Stimulated activated effector memory CD8-positive, alpha-beta T cell treated with anti-CD3 and anti-CD28 coated beads, Interleukin-12 subunit alpha, Interleukin-12 subunit beta, amount 100 ng/mL, for 72 hours (primary cell): ENCODE results near the gene MSH6.

ENCODE experiments used
- ATAC-seq: fragments of 150-1000 bp; cut with Tn5 transposase; 2 replicates; pipeline ENCODE4 v1.10.0; 2021
- DNase-seq, 2 donors: peaks; one replicate each; pipeline ENCODE4 v3.0.0; 2021 to 2022; ENCODE audit warnings: low spot score in 2 of 2
- H3K27ac Mint-ChIP-seq: one replicate; pipeline ENCODE4 v1.8.0; 2022; ENCODE audit warnings: mild to moderate bottlenecking, mixed read lengths
- H3K36me3 Mint-ChIP-seq: one replicate; pipeline ENCODE4 v1.8.0; 2022; ENCODE audit warnings: mild to moderate bottlenecking, mixed read lengths
- H3K4me1 Mint-ChIP-seq: one replicate; pipeline ENCODE4 v1.8.0; 2022; ENCODE audit warnings: mixed read lengths
- H3K4me3 Mint-ChIP-seq: one replicate; pipeline ENCODE4 v1.8.0; 2022; ENCODE audit warnings: mild to moderate bottlenecking, mixed read lengths
- H3K9me3 Mint-ChIP-seq: one replicate; pipeline ENCODE4 v1.8.0; 2022; ENCODE audit warnings: mixed read lengths

Gene MSH6

DNA sequence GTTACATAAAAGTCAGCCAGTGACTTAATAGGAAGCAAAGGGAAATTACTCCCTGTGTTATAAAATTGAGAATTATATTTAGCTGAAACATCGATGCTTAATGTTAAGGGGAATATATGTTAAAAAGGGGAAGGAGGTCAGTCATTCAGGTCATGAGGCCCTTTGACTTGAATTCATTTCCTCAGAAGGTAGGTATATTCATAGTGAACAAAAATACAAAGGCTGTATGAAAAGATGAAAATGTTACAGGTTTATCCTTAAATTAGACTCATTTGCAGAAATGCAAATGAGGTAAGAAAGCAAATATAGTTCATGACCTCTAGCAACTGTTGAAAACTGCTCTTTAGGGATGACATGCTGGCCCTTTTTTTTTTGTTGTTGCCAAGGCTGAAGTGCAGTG lies 20.8 kb downstream of the MSH6 start:
- Mint-ChIP-seq H3K9me3 (peaks cover 6% of the 10 kb centered on the region), H3K4me3 (no peak overlapping the region), H3K27ac (no peak overlapping the region), H3K36me3 (peaks cover 100% of the 10 kb centered on the region), H3K4me1 (peaks cover 4% of the 10 kb centered on the region)
- DNase-seq (no peak), ATAC-seq (peak; percentile 34)

GRCh38 chr2:47805850-47806249 lies 22.9 kb downstream of the MSH6 start:
- ATAC-seq: no peak
- Mint-ChIP-seq H3K27ac (no peak overlapping the region), H3K4me1 (peaks cover 4% of the 10 kb centered on the region), H3K36me3 (peaks cover 100% of the 10 kb centered on the region), H3K4me3 (no peak overlapping the region), H3K9me3 (peaks cover 6% of the 10 kb centered on the region)
- DNase-seq: no peak

GRCh38 chr2:47808614-47809013 lies 25.7 kb downstream of the MSH6 start:
- peaks cover 100% of the 10 kb centered on the region for H3K36me3 Mint-ChIP-seq
- H3K9me3 Mint-ChIP-seq: no peaks in the 10 kb centered on the region
- DNase-seq (no peak), ATAC-seq (no peak)
- no peaks in the 10 kb centered on the region for H3K4me1 Mint-ChIP-seq
- H3K27ac Mint-ChIP-seq: peak overlapping the region; percentile 77
- no peak overlapping the region for H3K4me3 Mint-ChIP-seq

GRCh38 chr2:47809903-47810302 lies 27.0 kb downstream of the MSH6 start:
- Mint-ChIP-seq H3K4me1 (no peaks in the 10 kb centered on the region), H3K36me3 (peaks cover 100% of the 10 kb centered on the region), H3K4me3 (no peak overlapping the region), H3K9me3 (no peaks in the 10 kb centered on the region), H3K27ac (no peak overlapping the region)
- DNase-seq (no peak), ATAC-seq (no peak)

GRCh38 chr2:47810850-47811249 lies 27.9 kb downstream of the MSH6 start:
- Mint-ChIP-seq H3K27ac (peak overlapping the region; percentile 32), H3K4me3 (no peak overlapping the region), H3K4me1 (no peaks in the 10 kb centered on the region), H3K36me3 (peaks cover 100% of the 10 kb centered on the region), H3K9me3 (no peaks in the 10 kb centered on the region)
- no peak for ATAC-seq
- no peak for DNase-seq

DNA sequence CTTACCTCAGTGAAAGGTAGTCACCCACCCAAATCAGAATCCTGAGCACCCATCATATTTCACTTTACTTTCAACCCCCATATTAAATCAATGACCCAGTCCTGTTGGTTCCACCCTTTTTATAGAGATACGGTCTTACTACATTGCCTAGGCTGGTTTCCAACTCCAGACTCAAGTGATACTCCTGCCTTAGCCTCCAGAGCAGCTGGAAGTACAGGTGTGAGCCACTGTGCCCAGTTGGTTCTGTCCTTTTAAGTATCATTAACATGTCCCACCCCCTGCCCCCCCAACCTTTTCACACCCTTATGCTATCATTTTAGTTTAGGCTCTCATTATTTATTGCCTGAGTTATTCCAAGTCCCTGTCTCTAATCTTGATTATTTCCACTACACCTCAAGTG lies 28.7 kb downstream of the MSH6 start:
- H3K4me1 Mint-ChIP-seq: no peaks in the 10 kb centered on the region
- no peaks in the 10 kb centered on the region for H3K9me3 Mint-ChIP-seq
- no peak for DNase-seq
- H3K27ac Mint-ChIP-seq: peak overlapping the region; percentile 32
- H3K4me3 Mint-ChIP-seq: no peak overlapping the region
- ATAC-seq: no peak
- H3K36me3 Mint-ChIP-seq: peaks cover 100% of the 10 kb centered on the region

DNA sequence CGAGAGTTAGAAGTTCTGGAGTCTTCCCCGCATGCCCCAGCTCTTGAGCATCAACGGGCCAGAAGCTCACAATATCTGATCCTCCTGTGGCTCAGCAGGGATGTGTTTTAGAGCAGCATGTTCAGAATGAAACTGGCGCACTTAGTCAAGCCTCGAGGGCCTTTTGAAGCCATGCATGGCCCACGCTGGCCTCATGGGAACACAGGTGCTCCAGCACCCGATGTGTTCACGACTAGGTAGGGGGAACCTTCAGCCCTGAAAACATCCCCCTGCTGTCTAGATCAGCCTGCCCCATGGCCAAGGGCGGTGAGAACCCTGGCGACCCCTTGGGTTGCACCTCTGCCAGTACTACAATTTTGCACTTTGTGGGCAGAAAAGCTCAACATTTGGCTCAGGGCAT lies 32.8 kb downstream of the MSH6 start:
- no peak overlapping the region for H3K4me3 Mint-ChIP-seq
- H3K4me1 Mint-ChIP-seq: no peaks in the 10 kb centered on the region
- no peak overlapping the region for H3K27ac Mint-ChIP-seq
- H3K9me3 Mint-ChIP-seq: no peaks in the 10 kb centered on the region
- no peak for DNase-seq
- ATAC-seq: peak; percentile 37
- peaks cover 100% of the 10 kb centered on the region for H3K36me3 Mint-ChIP-seq

GRCh38 chr2:47818777-47819176 lies 35.8 kb downstream of the MSH6 start:
- H3K36me3 Mint-ChIP-seq: peaks cover 100% of the 10 kb centered on the region
- ATAC-seq: no peak
- H3K9me3 Mint-ChIP-seq: no peaks in the 10 kb centered on the region
- peak overlapping the region; percentile 77 for H3K27ac Mint-ChIP-seq
- no peaks in the 10 kb centered on the region for H3K4me1 Mint-ChIP-seq
- no peak overlapping the region for H3K4me3 Mint-ChIP-seq
- DNase-seq: no peak

DNA sequence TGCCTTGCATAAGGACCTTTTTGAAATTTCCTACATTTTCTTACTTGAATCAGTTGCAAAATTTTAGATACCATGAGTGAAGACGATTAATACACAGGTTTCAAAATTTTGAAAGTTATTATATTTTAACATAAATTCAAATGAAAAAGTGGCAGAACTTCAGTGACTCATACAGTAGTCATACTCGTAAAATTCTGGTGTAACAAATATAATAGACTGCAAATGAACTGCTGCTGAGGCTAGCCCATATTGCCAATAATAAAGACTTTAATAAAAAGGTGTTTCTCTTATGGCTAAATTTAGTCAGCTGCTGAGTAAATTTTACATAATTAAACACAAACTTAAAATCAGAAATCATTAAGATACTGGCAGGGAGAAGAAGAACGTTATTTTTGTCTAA lies 36.9 kb downstream of the MSH6 start:
- ATAC-seq (no peak), DNase-seq (no peak)
- no peak overlapping the region for H3K27ac Mint-ChIP-seq
- no peaks in the 10 kb centered on the region for H3K9me3 Mint-ChIP-seq
- H3K4me3 Mint-ChIP-seq: no peak overlapping the region
- peaks cover 100% of the 10 kb centered on the region for H3K36me3 Mint-ChIP-seq
- no peaks in the 10 kb centered on the region for H3K4me1 Mint-ChIP-seq

GRCh38 chr2:47822518-47822917 lies 39.6 kb downstream of the MSH6 start:
- Mint-ChIP-seq H3K36me3 (peaks cover 100% of the 10 kb centered on the region), H3K4me1 (no peaks in the 10 kb centered on the region), H3K9me3 (no peaks in the 10 kb centered on the region), H3K27ac (no peak overlapping the region), H3K4me3 (no peak overlapping the region)
- ATAC-seq: no peak
- no peak for DNase-seq

DNA sequence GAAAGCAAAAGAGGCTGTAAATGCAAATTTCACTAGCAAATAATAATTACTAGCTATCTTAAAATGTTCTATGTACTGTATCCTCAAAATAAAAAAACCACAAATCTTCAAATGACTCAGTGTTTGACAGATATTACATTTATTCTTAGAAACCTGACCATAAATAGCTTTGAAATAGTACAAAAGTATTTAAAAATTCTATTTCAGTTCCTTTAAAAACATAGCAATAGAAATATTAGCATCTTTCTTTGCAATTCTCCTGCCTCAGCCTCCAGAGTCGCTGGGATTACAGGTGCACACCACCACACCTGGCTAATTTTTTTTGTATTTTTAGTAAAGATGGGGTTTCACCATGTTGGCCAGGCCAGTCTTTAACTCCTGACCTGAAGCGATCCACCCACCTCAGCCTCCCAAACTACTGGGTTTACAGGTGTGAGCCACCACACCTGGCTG lies 50.6 kb downstream of the MSH6 start:
- Mint-ChIP-seq H3K4me3 (no peak overlapping the region), H3K9me3 (no peaks in the 10 kb centered on the region), H3K4me1 (no peaks in the 10 kb centered on the region), H3K36me3 (peaks cover 100% of the 10 kb centered on the region), H3K27ac (no peak overlapping the region)
- ATAC-seq: peak; percentile 31
- no peak for DNase-seq

GRCh38 chr2:47838249-47838648 lies 55.3 kb downstream of the MSH6 start:
- Mint-ChIP-seq H3K27ac (no peak overlapping the region), H3K4me3 (no peak overlapping the region), H3K4me1 (peaks cover 1% of the 10 kb centered on the region), H3K9me3 (no peaks in the 10 kb centered on the region), H3K36me3 (peaks cover 79% of the 10 kb centered on the region)
- no peak for DNase-seq
- ATAC-seq: no peak

DNA sequence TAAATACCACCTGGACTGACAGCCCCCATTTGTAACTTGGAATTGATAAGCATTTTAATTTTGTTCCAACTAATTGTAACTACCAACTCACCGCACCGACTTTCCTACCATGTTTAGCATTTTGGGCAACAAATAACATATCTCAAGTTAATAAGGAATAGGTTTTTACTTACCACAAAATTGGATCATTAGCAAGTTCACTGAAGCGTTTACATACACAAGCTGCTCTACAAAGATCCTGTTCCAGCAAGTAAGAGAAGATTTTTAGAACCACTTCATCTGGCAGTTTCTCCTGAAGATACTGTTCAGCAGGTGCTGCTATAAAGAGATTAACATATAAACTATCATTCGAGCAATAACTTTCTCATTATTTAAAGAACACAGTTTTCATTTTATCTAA lies 55.7 kb downstream of the MSH6 start:
- ATAC-seq: no peak

DNA sequence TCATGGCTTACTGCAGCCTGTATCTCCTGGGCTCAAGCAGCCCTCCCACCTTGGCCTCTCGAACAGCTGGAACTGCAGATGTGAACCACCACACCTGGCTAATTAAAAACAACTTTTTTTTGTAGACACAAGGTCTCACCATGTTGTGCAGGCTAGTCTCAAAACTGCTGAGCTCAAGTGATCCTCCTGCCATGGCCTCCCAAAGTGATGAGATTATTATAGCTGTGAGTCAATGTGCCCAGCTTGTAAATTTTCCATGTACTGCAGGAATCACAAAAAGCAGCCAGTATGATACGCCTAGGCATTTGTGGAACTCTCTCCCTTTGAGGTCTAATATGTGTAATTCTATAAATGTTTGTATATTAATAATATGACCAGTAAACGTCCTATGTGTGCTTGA lies 59.9 kb downstream of the MSH6 start:
- peaks cover 25% of the 10 kb centered on the region for H3K4me1 Mint-ChIP-seq
- no peaks in the 10 kb centered on the region for H3K9me3 Mint-ChIP-seq
- H3K36me3 Mint-ChIP-seq: peaks cover 45% of the 10 kb centered on the region
- DNase-seq (no peak), ATAC-seq (no peak)
- no peak overlapping the region for H3K4me3 Mint-ChIP-seq
- peak overlapping the region; percentile 13 for H3K27ac Mint-ChIP-seq

More for the DNA sequence above, 55.7 kb downstream of the MSH6 start:
- peaks cover 79% of the 10 kb centered on the region for H3K36me3 Mint-ChIP-seq
- no peaks in the 10 kb centered on the region for H3K9me3 Mint-ChIP-seq
- H3K4me1 Mint-ChIP-seq: peaks cover 6% of the 10 kb centered on the region
- no peak overlapping the region for H3K4me3 Mint-ChIP-seq
- H3K27ac Mint-ChIP-seq: no peak overlapping the region
- DNase-seq: no peak

DNA sequence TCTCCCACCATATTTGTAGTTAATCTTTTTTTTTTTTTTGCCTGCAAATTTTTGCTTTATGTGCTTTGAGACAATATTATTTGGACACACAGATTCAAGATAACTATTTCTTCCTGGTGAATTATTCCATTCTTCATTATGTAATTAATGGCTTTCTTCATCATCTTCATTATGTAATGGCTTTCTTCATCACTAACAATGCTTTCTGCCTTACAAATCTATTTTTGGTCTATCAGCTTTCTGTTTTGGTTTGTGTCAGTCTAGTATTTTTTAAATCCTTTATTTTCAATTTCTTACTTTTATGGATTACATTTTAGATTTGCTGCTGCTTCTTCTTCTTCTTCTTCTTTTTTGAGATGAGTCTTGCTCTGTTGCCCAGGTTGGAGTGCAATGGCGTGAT lies 60.5 kb downstream of the MSH6 start:
- no peak overlapping the region for H3K4me3 Mint-ChIP-seq
- H3K36me3 Mint-ChIP-seq: peaks cover 39% of the 10 kb centered on the region
- H3K4me1 Mint-ChIP-seq: peaks cover 30% of the 10 kb centered on the region
- peak overlapping the region; percentile 13 for H3K27ac Mint-ChIP-seq
- DNase-seq (no peak), ATAC-seq (no peak)
- H3K9me3 Mint-ChIP-seq: no peaks in the 10 kb centered on the region

GRCh38 chr2:47844162-47844561 lies 61.2 kb downstream of the MSH6 start:
- no peak for DNase-seq
- no peak overlapping the region for H3K4me3 Mint-ChIP-seq
- peak overlapping the region; percentile 4 for H3K27ac Mint-ChIP-seq
- H3K36me3 Mint-ChIP-seq: peaks cover 31% of the 10 kb centered on the region
- ATAC-seq: no peak
- H3K9me3 Mint-ChIP-seq: no peaks in the 10 kb centered on the region
- peaks cover 30% of the 10 kb centered on the region for H3K4me1 Mint-ChIP-seq

DNA sequence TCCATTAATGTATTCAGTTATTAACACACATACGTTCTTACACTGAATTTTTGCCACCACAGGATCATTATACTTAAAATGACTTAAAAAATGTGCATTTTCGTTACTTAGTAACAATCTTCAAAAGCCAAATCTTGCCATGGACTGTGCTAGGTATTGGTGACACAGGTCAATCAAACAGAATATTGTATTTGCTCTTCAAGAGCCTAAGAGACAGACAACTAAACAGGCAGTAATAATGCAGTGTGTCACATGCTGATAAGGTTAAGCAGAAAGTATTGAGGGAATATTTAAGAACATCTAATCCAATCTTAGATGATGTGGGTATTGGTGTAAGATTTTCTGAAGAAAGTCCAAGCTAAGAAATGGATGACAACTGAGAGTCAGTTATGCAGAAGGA lies 66.4 kb downstream of the MSH6 start:
- H3K9me3 Mint-ChIP-seq: no peaks in the 10 kb centered on the region
- H3K27ac Mint-ChIP-seq: no peak overlapping the region
- ATAC-seq: no peak
- DNase-seq: no peak
- H3K36me3 Mint-ChIP-seq: peaks cover 26% of the 10 kb centered on the region
- no peak overlapping the region for H3K4me3 Mint-ChIP-seq
- peaks cover 26% of the 10 kb centered on the region for H3K4me1 Mint-ChIP-seq
